Peyer's patch (tissue), 4 donors: ENCODE data around the gene CATSPER3.

Experiments
- POLR2A ChIP-seq, 2 donors: fragments of 450-650 bp; IDR thresholded peaks; one replicate each; pipeline ENCODE4 v1.5.1; 2017; ENCODE audit warnings: antibody characterized with exemption in 2 of 2, mild to moderate bottlenecking in 2 of 2, moderate library complexity in 2 of 2
- TF ChIP-seq, protein P1 (sequence below), 6 experiments: fragments of 450-650 bp in 4 of 6; fragments of 200-600 bp in 2 of 6; sonication (generic) in 1 of 6; IDR thresholded peaks; one replicate each; pipeline ENCODE4 v1.5.1; 2017 to 2019; ENCODE audit warnings: antibody characterized with exemption in 6 of 6, mild to moderate bottlenecking in 3 of 6, moderate library complexity in 1 of 6

- TF ChIP-seq, protein P1, sequence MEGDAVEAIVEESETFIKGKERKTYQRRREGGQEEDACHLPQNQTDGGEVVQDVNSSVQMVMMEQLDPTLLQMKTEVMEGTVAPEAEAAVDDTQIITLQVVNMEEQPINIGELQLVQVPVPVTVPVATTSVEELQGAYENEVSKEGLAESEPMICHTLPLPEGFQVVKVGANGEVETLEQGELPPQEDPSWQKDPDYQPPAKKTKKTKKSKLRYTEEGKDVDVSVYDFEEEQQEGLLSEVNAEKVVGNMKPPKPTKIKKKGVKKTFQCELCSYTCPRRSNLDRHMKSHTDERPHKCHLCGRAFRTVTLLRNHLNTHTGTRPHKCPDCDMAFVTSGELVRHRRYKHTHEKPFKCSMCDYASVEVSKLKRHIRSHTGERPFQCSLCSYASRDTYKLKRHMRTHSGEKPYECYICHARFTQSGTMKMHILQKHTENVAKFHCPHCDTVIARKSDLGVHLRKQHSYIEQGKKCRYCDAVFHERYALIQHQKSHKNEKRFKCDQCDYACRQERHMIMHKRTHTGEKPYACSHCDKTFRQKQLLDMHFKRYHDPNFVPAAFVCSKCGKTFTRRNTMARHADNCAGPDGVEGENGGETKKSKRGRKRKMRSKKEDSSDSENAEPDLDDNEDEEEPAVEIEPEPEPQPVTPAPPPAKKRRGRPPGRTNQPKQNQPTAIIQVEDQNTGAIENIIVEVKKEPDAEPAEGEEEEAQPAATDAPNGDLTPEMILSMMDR (IDR thresholded peaks at IDR 0.05) = no peak
- no peak for TF ChIP-seq POLR2A (IDR thresholded peaks at IDR 0.05)
Measured at GRCh38 chr5:135051872-135052271, 84.2 kb downstream of the CATSPER3 start.
